GM19467 (cell line): ENCODE measurements around the gene LMAN2.
A peak's percentile ranks its signal among the peaks of the same experiment; 100 is the strongest.
"Not testable (repeated sequence)": the region's sequence is repeated elsewhere in the genome, so short reads cannot be mapped to it uniquely, and the experiment has no call there.

Experiments used
- ATAC-seq: cut with Tn5 transposase; IDR thresholded peaks from one replicate; pipeline ENCODE4 v1.9.1; 2021; ENCODE audit warnings: mild to moderate bottlenecking, moderate library complexity; ENCODE audit not compliant: unreplicated experiment

Gene LMAN2

DNA sequence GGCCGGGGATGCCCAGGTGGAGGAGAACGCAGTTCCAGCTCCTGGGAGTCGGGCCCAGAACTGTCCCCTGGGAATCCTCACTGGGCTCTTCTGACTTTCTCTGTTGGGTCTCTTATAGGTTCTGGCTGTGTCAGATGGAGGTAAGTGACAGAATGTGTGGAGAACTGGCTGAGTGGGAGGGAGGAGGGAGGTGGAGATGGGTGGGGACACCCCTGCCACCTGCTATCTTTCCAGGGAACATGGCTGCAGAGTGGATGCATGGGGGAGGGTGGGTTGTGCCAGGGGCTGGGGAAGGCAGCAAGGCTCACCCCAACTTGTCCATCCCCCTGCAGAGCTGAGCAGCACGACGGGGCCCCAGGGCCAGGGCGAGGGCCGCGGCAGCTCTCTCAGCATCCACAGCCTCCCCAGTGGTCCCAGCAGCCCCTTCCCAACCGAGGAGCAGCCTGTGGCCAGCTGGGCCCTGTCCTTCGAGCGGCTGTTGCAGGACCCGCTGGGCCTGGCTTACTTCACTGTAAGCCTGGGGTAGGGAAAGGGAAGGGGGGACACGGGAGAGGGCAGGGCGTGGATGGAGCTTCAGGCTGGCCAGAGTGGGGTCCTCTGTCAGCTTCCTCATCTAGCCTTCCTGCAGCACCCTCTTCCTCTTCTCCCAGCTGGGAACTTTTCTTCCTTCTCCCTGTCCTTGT lies 14.5 kb upstream of the LMAN2 start:
- no peak for ATAC-seq

DNA sequence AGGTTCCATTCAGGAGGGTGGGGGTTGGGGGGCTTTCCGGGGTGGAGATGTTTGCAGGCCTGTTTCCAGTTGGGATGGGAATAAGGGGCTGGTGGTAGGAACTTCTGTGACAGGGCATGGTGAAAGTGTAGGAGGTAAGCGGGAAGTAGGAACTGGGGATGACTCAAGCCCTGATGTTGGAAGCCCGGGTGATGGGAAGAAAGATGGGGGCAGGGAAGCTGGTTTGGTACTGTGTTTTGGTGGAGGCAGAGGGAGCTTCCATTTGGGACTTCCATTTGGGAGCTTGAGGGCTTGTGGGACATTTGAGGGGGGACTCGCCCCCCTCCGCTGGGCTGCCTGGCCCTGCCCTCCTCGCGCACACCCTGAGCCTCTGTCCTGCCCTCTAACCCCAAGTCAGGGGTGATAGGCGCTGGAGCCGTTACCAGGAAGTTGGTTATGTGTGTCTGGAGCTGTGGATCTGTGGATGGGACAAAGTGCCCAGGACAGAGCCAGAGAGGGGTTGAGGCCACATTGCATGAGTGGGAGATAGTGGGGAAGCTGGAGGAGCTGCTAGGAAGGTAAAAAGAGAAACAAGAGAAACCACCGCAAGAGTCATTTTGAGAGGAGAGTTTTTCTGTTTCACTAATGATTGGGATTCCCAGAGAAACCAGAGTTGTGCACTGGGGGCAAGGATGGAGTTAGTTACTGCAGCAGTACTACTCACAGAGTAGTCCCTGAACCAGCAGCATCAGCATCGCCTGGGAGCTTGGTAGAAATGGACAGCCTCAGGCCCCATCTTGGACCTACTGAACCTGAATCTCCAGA lies 12.9 kb upstream of the LMAN2 start:
- ATAC-seq = no peak

DNA sequence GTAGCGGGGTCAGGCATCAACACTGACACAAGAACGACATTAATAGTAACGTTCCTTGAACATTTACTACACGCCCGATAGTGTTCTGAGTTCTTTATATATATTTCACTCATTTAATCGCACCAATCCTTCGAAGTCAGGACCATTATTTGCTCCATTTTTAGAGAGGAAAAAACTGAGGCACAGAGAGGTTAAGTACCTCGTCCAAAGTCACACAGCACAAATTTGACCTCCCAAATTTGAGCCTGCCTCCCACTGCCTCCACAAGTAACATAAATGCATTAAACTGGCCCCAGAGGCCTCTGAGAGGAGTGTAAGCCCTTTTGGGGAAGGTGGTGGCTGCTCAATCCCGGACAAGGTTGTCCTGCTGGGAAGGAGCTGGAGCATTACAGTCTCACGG lies 12.1 kb upstream of the LMAN2 start:
- ATAC-seq = no peak

- no peak for ATAC-seq
These were observed 11.4 kb upstream of the LMAN2 start for GRCh38 chr5:177362610-177363507.

- ATAC-seq = no peak
These were observed 10.8 kb upstream of the LMAN2 start for GRCh38 chr5:177362292-177362609.

DNA sequence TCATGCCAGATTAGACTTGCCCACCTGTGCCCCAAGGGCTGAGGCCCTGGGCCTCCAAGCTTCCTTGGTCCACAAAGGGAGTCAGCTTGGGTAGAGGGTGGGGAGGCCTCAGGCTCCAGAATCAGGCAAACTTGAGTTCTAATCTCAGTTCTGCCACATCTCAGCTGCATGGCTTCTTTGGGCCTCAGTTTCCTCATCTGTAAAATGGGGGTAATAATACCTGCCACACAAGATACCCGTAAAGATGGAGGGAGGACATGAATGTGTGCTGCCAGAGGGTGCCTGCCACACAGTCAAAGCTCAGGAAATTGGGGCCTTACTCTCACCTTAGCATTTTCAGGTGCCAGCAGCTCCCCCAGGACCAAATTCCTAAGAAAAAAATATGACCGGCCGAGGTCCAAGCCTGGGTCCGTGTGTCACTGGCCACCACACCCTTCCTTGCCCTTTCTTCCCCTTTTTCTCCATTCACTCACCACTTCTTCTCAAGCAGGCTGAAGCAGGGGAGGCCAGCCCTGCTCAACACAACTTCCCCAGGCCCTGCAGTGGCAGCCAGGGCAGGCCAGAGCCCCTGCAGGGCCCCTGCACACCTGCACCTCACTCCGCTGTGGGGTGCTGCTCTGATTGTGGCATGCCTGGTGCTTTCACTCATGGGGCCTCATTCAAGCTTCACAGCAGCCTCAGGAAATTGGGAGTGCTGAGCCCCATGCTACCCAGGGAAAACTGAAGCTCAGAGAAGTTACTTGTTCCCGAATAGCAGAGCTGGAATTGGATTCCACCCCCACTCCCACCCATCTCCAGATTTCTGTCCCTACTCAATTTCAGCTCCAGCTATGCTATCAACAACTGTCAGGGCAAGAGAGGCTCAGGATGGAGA lies 10.2 kb upstream of the LMAN2 start:
- no peak for ATAC-seq

DNA sequence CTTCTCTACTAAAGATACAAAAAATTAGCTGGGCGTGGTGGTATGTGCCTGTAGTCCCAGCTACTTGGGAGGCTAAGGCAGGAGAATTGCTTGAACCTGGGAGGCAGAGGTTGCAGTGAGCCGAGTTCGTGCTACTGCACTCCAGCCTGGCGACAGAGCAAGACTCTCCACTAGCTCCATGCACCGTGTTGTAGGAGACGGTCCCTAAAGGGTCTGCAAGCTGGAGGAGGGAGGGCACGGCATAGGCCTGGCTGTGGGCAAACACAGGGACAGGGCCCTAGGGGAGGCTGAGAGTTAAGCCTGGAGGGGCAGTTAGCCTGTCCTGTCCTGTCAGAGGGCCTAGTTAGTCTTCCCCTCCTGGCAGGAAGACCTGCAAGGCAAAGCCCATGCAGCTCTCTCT lies 9.3 kb upstream of the LMAN2 start:
- not testable (repeated sequence) for ATAC-seq

DNA sequence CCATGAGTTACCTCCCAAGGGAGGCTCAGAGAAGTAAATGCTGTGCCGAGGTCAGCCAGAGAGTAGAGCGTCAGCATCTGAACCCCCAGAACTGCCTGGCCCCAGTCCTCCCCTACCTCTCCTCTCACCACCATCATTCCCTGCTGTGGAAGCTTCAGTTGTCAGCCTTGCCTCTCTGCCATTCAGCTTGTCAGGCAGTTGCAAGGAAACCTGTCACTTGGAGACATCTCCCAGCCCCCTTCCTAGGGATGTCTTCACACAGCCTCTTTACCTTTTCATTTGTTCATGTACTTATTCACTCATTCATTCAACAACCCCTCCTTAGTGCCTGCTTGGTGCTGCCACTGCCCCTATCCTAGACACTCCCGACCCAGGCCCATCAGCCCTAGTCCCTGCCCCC lies 8.4 kb upstream of the LMAN2 start:
- ATAC-seq = no peak

GRCh38 chr5:177359451-177359851 lies 8.0 kb upstream of the LMAN2 start:
- no peak for ATAC-seq

DNA sequence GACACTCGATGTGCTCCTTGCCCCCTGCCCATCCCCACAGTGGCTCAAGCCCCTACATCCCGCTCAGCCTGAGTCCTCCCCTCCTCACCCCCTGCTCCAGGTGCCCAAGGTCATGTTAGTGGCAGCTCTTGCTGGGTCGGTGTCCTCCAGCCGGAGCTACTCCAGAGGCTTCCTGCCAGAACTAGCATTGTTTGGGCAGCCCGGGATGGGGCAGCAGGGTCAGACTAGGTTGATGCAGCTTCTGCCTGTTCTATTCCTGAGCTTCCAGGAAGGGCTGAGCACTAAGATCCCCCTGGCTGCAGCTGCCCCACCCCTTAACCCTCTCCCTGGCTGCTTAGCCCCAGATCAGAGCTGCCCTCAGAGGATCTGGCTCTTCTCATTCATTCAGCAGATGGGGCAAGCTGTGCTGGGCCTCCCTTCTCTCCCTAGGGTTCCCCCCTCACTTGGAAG lies 6.9 kb upstream of the LMAN2 start:
- ATAC-seq = no peak

DNA sequence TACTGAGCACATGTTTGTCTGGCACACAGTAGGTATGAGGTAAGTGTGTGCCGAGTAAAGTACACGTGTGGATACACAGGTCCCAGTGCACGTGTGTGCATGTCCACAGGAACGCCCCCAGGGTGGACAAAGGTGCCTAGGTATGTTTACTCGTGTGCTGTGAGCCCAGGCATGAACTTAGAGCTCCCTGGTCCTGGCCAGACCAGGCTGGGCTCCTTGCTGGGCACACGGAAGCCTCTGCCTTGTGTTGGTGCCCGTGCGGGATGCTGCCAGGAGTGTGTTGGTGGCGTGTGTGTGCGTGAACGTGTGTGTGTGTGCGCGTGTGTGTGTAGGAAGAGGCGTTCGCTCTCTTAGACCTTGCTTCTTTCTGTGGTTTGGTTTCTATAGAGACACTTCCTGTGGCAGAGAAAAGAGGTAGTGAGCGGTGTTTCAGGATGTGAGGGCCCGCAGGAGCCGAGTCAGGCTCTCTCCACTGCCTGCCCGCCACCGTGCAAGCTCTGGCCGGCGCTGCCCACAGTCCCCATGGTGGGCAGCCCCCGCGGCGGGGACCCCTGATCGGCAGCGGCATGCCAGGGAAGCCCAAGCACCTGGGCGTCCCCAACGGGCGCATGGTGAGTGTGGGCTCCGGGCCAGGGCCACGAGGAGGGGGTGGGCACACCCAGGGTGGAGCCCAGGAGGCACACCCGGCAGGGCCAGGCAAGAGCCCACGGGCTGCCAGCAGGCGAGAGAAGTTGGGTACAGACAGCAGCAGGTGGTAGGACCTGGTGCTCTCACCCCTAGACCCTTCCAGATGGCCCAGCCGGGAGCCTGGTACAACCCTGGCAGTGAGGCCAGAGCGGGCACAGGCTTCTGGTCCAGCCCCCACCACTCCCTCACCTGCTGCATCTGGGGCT lies 6.2 kb upstream of the LMAN2 start, which contains the start of gene RGS14:
TSS of gene RGS14 (plus strand) at position 466 of the 893 bp plus-strand sequence. CDS start at position 567, 101 bp downstream.
- ATAC-seq = peak; percentile 78

- ATAC-seq = no peak
These were observed 5.6 kb upstream of the LMAN2 start for GRCh38 chr5:177357146-177357458.

- ATAC-seq = no peak
These were observed 5.3 kb upstream of the LMAN2 start for GRCh38 chr5:177356746-177357145.

- no peak for ATAC-seq
These were observed 4.3 kb upstream of the LMAN2 start for GRCh38 chr5:177355868-177356168.

DNA sequence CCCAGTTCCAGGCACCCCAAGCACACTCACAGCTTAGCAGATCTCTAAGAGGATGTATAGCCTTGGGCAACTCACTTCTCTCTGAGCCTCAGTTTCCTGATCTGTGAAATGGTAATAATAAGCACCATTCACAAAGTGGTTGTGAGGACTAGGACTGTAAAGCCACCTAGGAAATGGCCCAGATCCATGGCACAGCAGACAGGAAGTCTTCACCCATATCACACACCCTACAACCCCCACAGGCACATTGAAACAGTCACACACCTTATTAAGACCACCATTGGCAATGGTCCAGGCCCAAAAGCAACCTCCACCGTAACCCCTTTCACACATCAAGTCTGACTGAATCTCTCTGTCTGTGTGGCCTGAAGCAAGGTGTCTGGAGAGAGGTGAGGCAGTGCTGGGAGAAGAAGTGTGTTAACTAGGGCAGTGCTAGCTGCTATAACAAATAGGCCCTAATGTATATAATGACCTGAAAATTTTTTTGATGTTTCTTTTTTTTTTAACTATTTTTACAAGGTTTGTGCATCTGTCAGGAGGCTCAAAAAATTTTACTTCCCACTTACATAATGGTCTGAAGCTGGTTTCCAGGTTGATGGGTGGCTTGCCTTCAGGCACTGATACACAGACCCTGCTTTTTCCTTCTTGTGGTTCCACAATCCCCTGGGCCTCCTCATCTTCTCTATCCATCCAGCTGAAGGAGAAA lies 3.8 kb upstream of the LMAN2 start:
- no peak for ATAC-seq

- ATAC-seq = no peak
These were observed 3.2 kb upstream of the LMAN2 start for GRCh38 chr5:177354711-177355110.

DNA sequence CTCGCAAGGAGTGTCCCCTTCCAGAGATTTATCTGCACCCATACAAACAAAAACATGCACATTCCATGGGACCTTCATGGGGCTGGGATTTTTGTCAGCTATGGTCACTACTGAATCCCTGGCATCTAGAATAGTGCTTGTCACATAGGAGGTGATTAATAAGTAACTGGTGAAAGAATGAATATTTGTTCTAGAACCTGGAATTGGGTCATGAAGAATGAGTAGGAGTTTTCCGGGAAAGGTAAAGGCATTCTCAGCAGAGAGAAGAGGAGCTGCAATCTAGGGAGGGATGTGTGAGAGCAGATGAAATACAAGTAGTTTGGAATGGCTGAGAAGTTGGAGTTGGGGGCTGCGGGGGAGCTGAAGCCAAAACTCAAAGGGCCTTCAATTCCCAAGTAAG lies 2.8 kb upstream of the LMAN2 start:
- no peak for ATAC-seq

- no peak for ATAC-seq
These were observed 1.6 kb upstream of the LMAN2 start for GRCh38 chr5:177353093-177353492.

DNA sequence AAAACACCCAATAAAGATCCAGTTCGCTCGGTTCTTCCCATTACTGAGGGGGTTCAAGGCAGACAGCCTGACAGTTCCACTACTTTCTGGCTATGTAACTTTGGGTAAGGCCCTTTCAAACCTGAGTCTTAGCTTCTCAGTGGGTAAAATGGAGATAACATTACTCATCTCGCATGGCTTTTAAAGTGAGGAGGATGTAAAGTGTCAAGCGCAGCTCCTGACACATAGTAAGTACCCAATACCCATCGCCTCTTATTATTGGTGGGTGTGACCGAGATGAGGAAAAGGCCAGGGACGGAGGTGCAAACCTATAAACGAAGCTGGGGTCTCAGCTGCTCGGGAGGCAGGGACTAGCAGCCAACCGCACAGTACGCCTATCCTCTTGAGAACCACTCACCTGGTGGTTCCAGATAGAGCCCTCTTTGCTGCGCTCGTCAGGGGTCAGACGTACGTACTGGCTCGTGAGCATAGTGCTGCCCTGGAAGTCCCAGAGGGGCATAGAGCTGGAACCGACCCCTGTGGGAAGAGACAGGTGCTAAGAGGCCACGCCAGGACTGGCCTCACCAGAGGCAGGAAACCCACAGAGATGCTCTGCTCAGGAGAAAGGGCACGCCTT lies 584 bp downstream of the LMAN2 start:
- no peak for ATAC-seq
